HG02943 (cell line): ENCODE measurements around the gene PLIN3.
"Not testable (repeated sequence)": the region's sequence is repeated elsewhere in the genome, so short reads cannot be mapped to it uniquely, and the experiment has no call there.

Experiments
- ATAC-seq: cut with Tn5 transposase; IDR thresholded peaks from one replicate; pipeline ENCODE4 v1.9.1; 2021; ENCODE audit warnings: mild to moderate bottlenecking, low read depth, moderate library complexity; ENCODE audit not compliant: unreplicated experiment

PLIN3 gene

GRCh38 chr19:4849019-4849418 is 18.4 kb downstream of the PLIN3 start:
- no peak for ATAC-seq

- ATAC-seq, result no peak
These were observed 20.1 kb downstream of the PLIN3 start for GRCh38 chr19:4847190-4847973.

- not testable (repeated sequence) for ATAC-seq
These were observed 21.5 kb downstream of the PLIN3 start for GRCh38 chr19:4845975-4846374.

GRCh38 chr19:4844348-4845179 is 22.9 kb downstream of the PLIN3 start:
- ATAC-seq, result no peak

- ATAC-seq, result no peak
These were observed 23.9 kb downstream of the PLIN3 start for GRCh38 chr19:4843647-4843965.

- ATAC-seq, result no peak
These were observed 28.3 kb downstream of the PLIN3 start for GRCh38 chr19:4839192-4839591.

- no peak for ATAC-seq
These were observed 34.7 kb downstream of the PLIN3 start for GRCh38 chr19:4832776-4833175.

- ATAC-seq, result not testable (repeated sequence)
These were observed 35.5 kb downstream of the PLIN3 start for GRCh38 chr19:4831979-4832340.

GRCh38 chr19:4831304-4831978 is 36.0 kb downstream of the PLIN3 start, which contains the start of gene TICAM1:
Gene TICAM1, minus strand, starts transcription at chr19:4831712. Its CDS starts 13,335 bp downstream, at chr19:4818377.
- no peak for ATAC-seq

- ATAC-seq, result no peak
These were observed 36.6 kb downstream of the PLIN3 start for GRCh38 chr19:4830768-4831265.

GRCh38 chr19:4830332-4830731 is 37.1 kb downstream of the PLIN3 start:
- no peak for ATAC-seq

- no peak for ATAC-seq
These were observed 38.3 kb downstream of the PLIN3 start for GRCh38 chr19:4829001-4829712.

GRCh38 chr19:4823577-4823976 is 43.9 kb downstream of the PLIN3 start:
- ATAC-seq, result no peak

GRCh38 chr19:4822354-4822753 is 45.1 kb downstream of the PLIN3 start:
- ATAC-seq, result not testable (repeated sequence)

- ATAC-seq, result no peak
These were observed 46.2 kb downstream of the PLIN3 start for GRCh38 chr19:4821265-4821664.

- no peak for ATAC-seq
These were observed 49.8 kb downstream of the PLIN3 start for GRCh38 chr19:4817467-4818277.

- no peak for ATAC-seq
These were observed 50.6 kb downstream of the PLIN3 start for GRCh38 chr19:4816950-4817278.

GRCh38 chr19:4816202-4816949 is 51.1 kb downstream of the PLIN3 start:
- ATAC-seq, result no peak
